SU-DHL-6 (cell line): ENCODE data around the gene ALPI.

Source experiments
- EZH2phosphoT487 ChIP-seq: fragments of 200-600 bp; sonication (generic), shearing (Covaris generic); conservative IDR thresholded peaks from 2 replicates; pipeline ENCODE4 v1.6.1; 2018; ENCODE audit warnings: mild to moderate bottlenecking, antibody characterized with exemption, low read length, moderate library complexity, mixed read lengths
- TF ChIP-seq, protein P1 (sequence below): fragments of 200-600 bp; sonication (generic); IDR thresholded peaks from one replicate; pipeline ENCODE4 v1.5.1; 2017; ENCODE audit warnings: antibody characterized with exemption, mild to moderate bottlenecking, low read length, moderate library complexity; ENCODE audit not compliant: insufficient read depth, poor library complexity, severe bottlenecking

DNA sequence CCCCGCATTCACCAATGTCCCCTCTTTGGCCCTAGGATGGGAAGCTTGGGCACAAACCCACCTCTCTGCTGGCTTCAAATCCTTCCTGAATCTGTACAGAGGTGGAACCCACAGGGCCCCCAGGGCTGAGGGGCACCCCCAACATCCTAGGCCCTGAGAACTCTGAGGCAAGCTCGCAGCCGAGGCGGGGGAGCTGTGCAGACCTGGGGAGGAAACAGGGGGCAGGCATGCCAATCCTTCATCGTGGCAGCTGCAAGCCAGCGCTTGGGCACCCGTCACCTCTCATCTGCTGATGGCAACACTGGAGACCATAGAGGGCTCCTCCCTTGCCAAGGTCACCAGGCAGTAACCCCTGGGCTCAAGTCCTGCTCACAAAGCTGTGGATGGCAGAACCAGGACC, 20.8 kb downstream of the ALPI start:
- TF ChIP-seq, protein P1, sequence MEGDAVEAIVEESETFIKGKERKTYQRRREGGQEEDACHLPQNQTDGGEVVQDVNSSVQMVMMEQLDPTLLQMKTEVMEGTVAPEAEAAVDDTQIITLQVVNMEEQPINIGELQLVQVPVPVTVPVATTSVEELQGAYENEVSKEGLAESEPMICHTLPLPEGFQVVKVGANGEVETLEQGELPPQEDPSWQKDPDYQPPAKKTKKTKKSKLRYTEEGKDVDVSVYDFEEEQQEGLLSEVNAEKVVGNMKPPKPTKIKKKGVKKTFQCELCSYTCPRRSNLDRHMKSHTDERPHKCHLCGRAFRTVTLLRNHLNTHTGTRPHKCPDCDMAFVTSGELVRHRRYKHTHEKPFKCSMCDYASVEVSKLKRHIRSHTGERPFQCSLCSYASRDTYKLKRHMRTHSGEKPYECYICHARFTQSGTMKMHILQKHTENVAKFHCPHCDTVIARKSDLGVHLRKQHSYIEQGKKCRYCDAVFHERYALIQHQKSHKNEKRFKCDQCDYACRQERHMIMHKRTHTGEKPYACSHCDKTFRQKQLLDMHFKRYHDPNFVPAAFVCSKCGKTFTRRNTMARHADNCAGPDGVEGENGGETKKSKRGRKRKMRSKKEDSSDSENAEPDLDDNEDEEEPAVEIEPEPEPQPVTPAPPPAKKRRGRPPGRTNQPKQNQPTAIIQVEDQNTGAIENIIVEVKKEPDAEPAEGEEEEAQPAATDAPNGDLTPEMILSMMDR: no peak
- no peak for TF ChIP-seq EZH2phosphoT487
